Measurements from ENCODE around the gene C5AR1. TPM values are rescaled to one million over a fixed set of nuclear protein-coding genes. Genes with fewer than 3 reads are reported as not detected.

The C5AR1 gene
- total RNA-seq, 1 donor from 2014 or later = 1.0 TPM

DNA sequence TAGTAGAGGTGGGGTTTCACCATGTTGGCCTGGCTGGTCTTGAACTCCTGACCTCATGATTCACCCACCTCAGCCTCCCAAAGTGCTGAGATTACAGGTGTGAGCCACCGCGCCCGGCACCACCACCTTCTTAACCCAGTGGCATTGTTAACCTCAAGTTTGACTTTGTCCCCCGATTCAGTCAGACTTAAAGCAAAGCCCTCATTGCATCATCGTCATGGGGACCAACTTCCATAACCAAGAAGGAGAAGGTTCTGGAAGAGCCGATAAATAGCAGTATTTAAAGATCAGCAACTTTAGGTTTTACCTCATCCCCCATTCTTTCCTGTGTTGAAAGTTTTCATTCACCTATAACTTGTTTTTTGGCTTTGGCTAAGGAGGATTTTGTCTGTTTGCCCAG, 41.6 kb upstream of the C5AR1 start:
- H3K4me3 Mint-ChIP-seq = no peak overlapping the region
- no peak overlapping the region for H3K27ac Mint-ChIP-seq
- no peaks in the 10 kb centered on the region for H3K27me3 Mint-ChIP-seq
- no peak for DNase-seq (ENCODE audit: extremely low spot score, unreplicated experiment)
- peaks cover 23% of the 10 kb centered on the region for H3K36me3 Mint-ChIP-seq
- no peaks in the 10 kb centered on the region for H3K9me3 Mint-ChIP-seq
- TF ChIP-seq CTCF (conservative IDR thresholded peaks at IDR 0.05) = no peak
- H3K4me1 Mint-ChIP-seq (ENCODE audit: unreplicated experiment) = peaks cover 7% of the 10 kb centered on the region

GRCh38 chr19:47269596-47269995, 40.1 kb upstream of the C5AR1 start:
- no peak for DNase-seq (ENCODE audit: extremely low spot score, unreplicated experiment)
- peaks cover 18% of the 10 kb centered on the region for H3K36me3 Mint-ChIP-seq

DNA sequence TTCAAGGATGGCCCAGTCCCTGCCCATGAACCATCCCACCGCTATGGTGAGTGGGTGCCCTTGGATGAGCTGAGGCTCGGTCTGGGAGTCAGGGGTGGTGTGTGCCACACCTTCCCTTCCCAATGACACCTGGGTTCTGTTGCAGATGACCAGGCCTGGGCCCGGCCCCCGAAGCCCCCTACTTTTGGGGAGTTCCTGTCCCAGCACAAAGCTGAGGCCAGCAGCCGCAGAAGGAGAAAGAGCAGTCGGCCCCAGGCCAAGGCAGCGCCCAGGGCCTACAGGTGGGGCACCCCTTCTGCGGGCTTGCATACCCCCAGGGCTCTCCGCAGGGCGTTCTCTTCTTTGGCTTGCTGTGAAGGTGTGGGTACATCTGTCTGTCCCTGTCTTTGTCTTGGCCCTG, 39.3 kb upstream of the C5AR1 start:
- no peak for TF ChIP-seq CTCF (conservative IDR thresholded peaks at IDR 0.05)
- peaks cover 8% of the 10 kb centered on the region for H3K4me1 Mint-ChIP-seq (ENCODE audit: unreplicated experiment)
- H3K36me3 Mint-ChIP-seq = peaks cover 15% of the 10 kb centered on the region
- peaks cover under 1% of the 10 kb centered on the region for H3K27me3 Mint-ChIP-seq
- H3K9me3 Mint-ChIP-seq = no peaks in the 10 kb centered on the region
- no peak for DNase-seq (ENCODE audit: extremely low spot score, unreplicated experiment)
- no peak overlapping the region for H3K27ac Mint-ChIP-seq
- H3K4me3 Mint-ChIP-seq = no peak overlapping the region

More at GRCh38 chr19:47269596-47269995, 40.1 kb upstream of the C5AR1 start:
- Mint-ChIP-seq H3K4me1 (ENCODE audit: unreplicated experiment) (peaks cover 7% of the 10 kb centered on the region), H3K27me3 (no peaks in the 10 kb centered on the region), H3K9me3 (no peaks in the 10 kb centered on the region), H3K4me3 (no peak overlapping the region), H3K27ac (no peak overlapping the region)
- TF ChIP-seq CTCF (conservative IDR thresholded peaks at IDR 0.05) = no peak

- Mint-ChIP-seq H3K4me1 (ENCODE audit: unreplicated experiment) (peaks cover 14% of the 10 kb centered on the region), H3K27ac (peak overlapping the region; percentile 99), H3K9me3 (no peaks in the 10 kb centered on the region), H3K27me3 (peaks cover 3% of the 10 kb centered on the region), H3K36me3 (peaks cover 9% of the 10 kb centered on the region), H3K4me3 (peak overlapping the region; percentile 96)
- no peak for TF ChIP-seq CTCF (conservative IDR thresholded peaks at IDR 0.05)
- no peak for DNase-seq (ENCODE audit: extremely low spot score, unreplicated experiment)
These were observed 37.7 kb upstream of the C5AR1 start for GRCh38 chr19:47271949-47272348.

DNA sequence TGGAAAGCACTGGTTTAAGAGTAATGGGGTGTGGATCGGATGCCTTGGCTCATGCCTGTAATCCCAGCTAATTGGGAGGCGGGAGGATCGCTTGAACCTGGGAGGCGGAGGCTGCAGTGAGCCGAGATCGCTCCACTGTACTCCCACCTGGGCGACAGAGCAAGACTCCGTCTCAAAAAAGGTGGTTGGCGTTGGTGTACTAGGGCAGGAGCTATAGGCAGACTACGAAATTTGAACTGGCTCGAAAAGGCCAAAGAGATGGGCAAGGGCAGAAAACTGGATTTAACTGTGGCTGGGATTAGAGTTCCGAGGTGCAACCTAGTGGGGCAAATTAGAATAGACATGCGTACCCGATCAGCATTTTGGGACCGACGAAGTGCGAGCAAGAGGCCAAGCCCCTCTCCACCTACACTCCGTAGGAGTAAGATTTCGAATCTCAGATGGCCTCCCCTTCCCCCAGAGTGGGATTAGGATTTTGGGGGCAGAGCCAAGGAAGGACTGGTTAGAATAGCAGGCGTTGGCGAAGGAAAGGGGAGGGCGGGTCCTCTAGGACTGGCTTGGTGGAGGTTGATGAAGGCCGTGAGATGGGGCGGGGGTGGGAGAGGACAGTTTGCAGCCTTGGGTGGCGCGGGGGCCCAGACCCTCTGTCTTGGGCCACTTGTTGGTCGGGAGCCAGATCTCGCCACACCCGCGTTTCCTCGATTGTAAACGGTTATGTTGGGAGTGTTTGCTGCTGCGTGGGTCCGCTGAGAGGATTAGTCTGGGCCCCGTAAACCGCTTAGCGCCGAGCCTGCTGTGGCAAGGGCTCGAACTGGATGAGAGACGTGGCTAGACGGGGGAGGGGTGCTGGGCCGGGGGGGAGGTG, 37.0 kb upstream of the C5AR1 start:
- Mint-ChIP-seq H3K9me3 (no peaks in the 10 kb centered on the region), H3K36me3 (peaks cover 9% of the 10 kb centered on the region), H3K4me1 (ENCODE audit: unreplicated experiment) (peaks cover 14% of the 10 kb centered on the region), H3K27ac (peak overlapping the region; percentile 99), H3K27me3 (peaks cover 3% of the 10 kb centered on the region), H3K4me3 (peak overlapping the region; percentile 96)
- no peak for DNase-seq (ENCODE audit: extremely low spot score, unreplicated experiment)
- peak; percentile 29 for TF ChIP-seq CTCF (conservative IDR thresholded peaks at IDR 0.05)
